ENCODE measurements around the gene ANKRD12.
A peak's percentile ranks its signal among the peaks of the same experiment; 100 is the strongest.

The ANKRD12 gene

GRCh38 chr18:9329471-9329870, 192.9 kb downstream of the ANKRD12 start:
- Histone ChIP-seq H3K4me2 (ENCODE audit: low read length) (no peak overlapping the region), H3K4me3 (ENCODE audit: low read length) (no peak overlapping the region), H3K4me1 (ENCODE audit: control insufficient read depth, low read length) (peaks cover 4% of the 10 kb centered on the region; the same call in 1 of the 2 replicates), H3K27me3 (ENCODE audit: control insufficient read depth, low read length) (peaks cover 4% of the 10 kb centered on the region), H4K20me1 (ENCODE audit: control insufficient read depth, insufficient read depth, low read depth, low read length) (no peaks in the 10 kb centered on the region), H3F3A (ENCODE audit: control insufficient read depth, insufficient read depth) (no peaks in the 10 kb centered on the region), H3K79me2 (ENCODE audit: control insufficient read depth, low read length) (no peaks in the 10 kb centered on the region), H3K36me3 (ENCODE audit: control insufficient read depth, low read length) (no peaks in the 10 kb centered on the region), H3K9me3 (ENCODE audit: control insufficient read depth, insufficient read depth, low read length) (no peaks in the 10 kb centered on the region), H3K27ac (ENCODE audit: low read depth, low read length) (no peak overlapping the region), H3K9me2 (replicated peaks; ENCODE audit: control insufficient read depth, low read length) (no peaks in the 10 kb centered on the region)
- TF ChIP-seq EZH2phosphoT487 (IDR thresholded peaks at IDR 0.05; ENCODE audit: borderline replicate concordance, low read length), result no peak
- no peak for TF ChIP-seq CTCF (IDR thresholded peaks at IDR 0.05; ENCODE audit: low read depth, low read length, poor library complexity, severe bottlenecking)

- Histone ChIP-seq H3F3A (ENCODE audit: control insufficient read depth, insufficient read depth) (no peaks in the 10 kb centered on the region), H4K20me1 (ENCODE audit: control insufficient read depth, insufficient read depth, low read depth, low read length) (no peaks in the 10 kb centered on the region), H3K4me3 (ENCODE audit: low read length) (no peak overlapping the region), H3K9me3 (ENCODE audit: control insufficient read depth, insufficient read depth, low read length) (no peaks in the 10 kb centered on the region), H3K79me2 (ENCODE audit: control insufficient read depth, low read length) (peaks cover 4% of the 10 kb centered on the region), H3K4me1 (ENCODE audit: control insufficient read depth, low read length) (peaks cover 7% of the 10 kb centered on the region), H3K9me2 (replicated peaks; ENCODE audit: control insufficient read depth, low read length) (no peaks in the 10 kb centered on the region), H3K27me3 (ENCODE audit: control insufficient read depth, low read length) (peaks cover 4% of the 10 kb centered on the region), H3K36me3 (ENCODE audit: control insufficient read depth, low read length) (no peaks in the 10 kb centered on the region), H3K27ac (ENCODE audit: low read depth, low read length) (no peak overlapping the region), H3K4me2 (ENCODE audit: low read length) (no peak overlapping the region)
- TF ChIP-seq CTCF (IDR thresholded peaks at IDR 0.05; ENCODE audit: low read depth, low read length, poor library complexity, severe bottlenecking), result no peak
- no peak for TF ChIP-seq EZH2phosphoT487 (IDR thresholded peaks at IDR 0.05; ENCODE audit: borderline replicate concordance, low read length)
These were observed 193.8 kb downstream of the ANKRD12 start for GRCh38 chr18:9330419-9330818.

- peaks cover 11% of the 10 kb centered on the region for H3K79me2 ChIP-seq (ENCODE audit: control insufficient read depth, low read length)
- H3K4me3 ChIP-seq (ENCODE audit: low read length), result peak overlapping the region; percentile 71
- no peaks in the 10 kb centered on the region for H3K9me2 ChIP-seq (replicated peaks; ENCODE audit: control insufficient read depth, low read length)
- peaks cover 20% of the 10 kb centered on the region for H3K4me1 ChIP-seq (ENCODE audit: control insufficient read depth, low read length)
- H3K27me3 ChIP-seq (ENCODE audit: control insufficient read depth, low read length), result no peaks in the 10 kb centered on the region
- TF ChIP-seq CTCF (IDR thresholded peaks at IDR 0.05; ENCODE audit: low read depth, low read length, poor library complexity, severe bottlenecking), result no peak
- TF ChIP-seq EZH2phosphoT487 (IDR thresholded peaks at IDR 0.05; ENCODE audit: borderline replicate concordance, low read length), result no peak
- H3F3A ChIP-seq (ENCODE audit: control insufficient read depth, insufficient read depth), result no peaks in the 10 kb centered on the region
- H4K20me1 ChIP-seq (ENCODE audit: control insufficient read depth, insufficient read depth, low read depth, low read length), result no peaks in the 10 kb centered on the region
- peaks cover 10% of the 10 kb centered on the region for H3K36me3 ChIP-seq (ENCODE audit: control insufficient read depth, low read length)
- no peak overlapping the region for H3K27ac ChIP-seq (ENCODE audit: low read depth, low read length)
- peak overlapping the region; percentile 87 for H3K4me2 ChIP-seq (ENCODE audit: low read length)
- H3K9me3 ChIP-seq (ENCODE audit: control insufficient read depth, insufficient read depth, low read length), result no peaks in the 10 kb centered on the region
These were observed 197.1 kb downstream of the ANKRD12 start for GRCh38 chr18:9333441-9334328.

Measured in DOHH2 (cell line).